COLO668 (cell line): ENCODE data around the gene NDUFS6.

Experiments used
- DNase-seq: peaks from one replicate; lab custom pipeline; 2025; ENCODE audit not compliant: unreplicated experiment; lab: John Stamatoyannopoulos, UW

The NDUFS6 gene

GRCh38 chr5:1847056-1847455 is 45.8 kb downstream of the NDUFS6 start:
- no peak for DNase-seq

DNA sequence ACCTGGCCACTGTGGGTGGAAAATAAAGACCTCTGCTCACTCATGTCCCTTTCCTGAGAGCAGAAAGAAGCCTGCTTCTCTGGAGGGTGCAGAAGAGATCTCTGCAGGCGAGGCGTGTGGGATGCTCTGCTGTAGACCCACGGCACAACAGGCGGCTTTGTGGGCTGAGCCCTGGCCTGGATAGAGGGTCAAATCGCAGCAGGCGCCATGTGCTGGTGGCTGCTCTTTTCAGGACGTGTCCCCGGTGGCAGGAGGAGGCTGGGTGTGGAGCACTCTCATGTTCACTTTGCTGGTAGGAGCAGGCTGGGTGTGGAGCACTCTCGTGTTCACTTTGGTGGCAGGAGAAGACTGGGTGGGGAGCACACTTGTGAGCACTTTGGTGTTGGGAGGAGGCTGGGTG is 46.4 kb downstream of the NDUFS6 start:
- DNase-seq: no peak

GRCh38 chr5:1850324-1851154 is 49.3 kb downstream of the NDUFS6 start:
- DNase-seq: no peak

DNA sequence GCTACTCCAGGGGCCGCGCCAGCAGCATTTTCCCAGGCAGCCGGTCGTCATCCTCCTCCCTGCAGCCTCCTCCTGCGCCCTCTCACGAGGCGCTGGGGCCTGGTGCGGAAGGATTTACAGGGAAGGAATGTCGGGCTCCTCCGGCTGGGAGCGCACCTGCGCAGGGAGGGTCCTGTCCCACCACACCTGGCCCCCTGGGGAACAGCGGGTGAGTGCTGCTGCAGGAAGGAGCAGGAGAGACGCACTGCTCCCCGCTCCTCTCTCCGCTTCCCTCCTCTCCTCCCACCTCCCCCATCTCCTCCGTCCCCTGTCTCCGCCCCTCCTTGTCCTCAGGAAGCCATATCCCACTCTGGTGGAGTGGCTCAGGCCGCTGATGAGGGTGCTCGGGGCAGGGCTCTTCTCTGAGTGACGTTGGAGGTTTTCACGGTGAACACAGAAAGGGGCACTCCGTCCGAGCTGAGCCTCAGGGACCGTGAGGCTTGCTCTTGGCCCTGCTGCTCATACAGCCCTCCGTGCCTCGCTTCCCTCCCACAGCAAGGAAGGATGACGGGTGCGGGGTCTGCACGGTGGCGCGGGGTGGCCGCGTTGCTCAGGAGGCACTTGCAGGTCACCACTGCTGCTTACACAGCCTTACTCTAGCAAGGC is 50.2 kb downstream of the NDUFS6 start:
- DNase-seq: no peak

GRCh38 chr5:1852324-1852947 is 51.2 kb downstream of the NDUFS6 start:
- no peak for DNase-seq

DNA sequence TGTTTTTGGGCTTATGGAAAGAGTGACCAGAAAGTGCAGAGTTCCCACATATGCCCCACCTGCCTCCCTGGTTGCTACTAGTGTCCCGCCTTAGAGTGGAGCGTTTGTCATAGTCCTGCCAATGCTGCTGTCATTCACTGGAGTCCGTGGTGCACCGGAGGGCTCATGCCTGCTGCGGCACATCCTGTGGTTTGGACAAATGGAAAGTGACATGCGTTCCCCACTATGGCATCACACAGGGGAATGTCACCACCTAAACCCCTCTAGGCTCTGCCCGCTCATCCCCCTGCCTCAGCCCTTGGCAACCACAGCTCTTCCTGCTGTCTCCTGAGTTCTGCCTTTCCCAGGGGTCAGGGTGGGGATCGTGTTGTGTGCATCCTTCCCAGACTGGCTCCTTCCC is 52.3 kb downstream of the NDUFS6 start:
- no peak for DNase-seq

GRCh38 chr5:1855075-1855474 is 53.9 kb downstream of the NDUFS6 start:
- DNase-seq: no peak

DNA sequence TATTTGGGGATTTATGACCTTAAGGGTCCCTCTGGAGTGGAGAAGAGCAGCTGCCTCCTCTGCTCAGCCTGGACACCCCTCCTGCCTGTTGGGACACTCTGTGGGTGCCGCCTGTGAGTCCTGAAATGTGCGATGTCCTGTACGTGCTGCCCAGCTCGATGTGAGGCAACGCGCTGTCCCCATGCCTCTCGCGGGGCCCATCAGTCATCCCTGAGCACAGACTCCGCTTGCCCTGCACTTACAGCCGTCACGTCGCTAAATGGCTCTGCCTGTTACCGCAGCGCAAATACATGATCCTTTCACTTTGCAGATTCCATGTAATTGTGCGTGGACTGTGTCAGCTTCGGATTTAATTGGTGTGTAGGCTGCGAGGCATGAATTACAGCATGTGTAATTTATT is 54.4 kb downstream of the NDUFS6 start:
- DNase-seq: no peak

GRCh38 chr5:1856596-1857255 is 55.5 kb downstream of the NDUFS6 start:
- DNase-seq: no peak

GRCh38 chr5:1857256-1857600 is 56.0 kb downstream of the NDUFS6 start:
- DNase-seq: no peak

- DNase-seq: no peak
Observed at GRCh38 chr5:1858436-1858835, 57.2 kb downstream of the NDUFS6 start.

GRCh38 chr5:1859099-1859498 is 57.9 kb downstream of the NDUFS6 start:
- no peak for DNase-seq

DNA sequence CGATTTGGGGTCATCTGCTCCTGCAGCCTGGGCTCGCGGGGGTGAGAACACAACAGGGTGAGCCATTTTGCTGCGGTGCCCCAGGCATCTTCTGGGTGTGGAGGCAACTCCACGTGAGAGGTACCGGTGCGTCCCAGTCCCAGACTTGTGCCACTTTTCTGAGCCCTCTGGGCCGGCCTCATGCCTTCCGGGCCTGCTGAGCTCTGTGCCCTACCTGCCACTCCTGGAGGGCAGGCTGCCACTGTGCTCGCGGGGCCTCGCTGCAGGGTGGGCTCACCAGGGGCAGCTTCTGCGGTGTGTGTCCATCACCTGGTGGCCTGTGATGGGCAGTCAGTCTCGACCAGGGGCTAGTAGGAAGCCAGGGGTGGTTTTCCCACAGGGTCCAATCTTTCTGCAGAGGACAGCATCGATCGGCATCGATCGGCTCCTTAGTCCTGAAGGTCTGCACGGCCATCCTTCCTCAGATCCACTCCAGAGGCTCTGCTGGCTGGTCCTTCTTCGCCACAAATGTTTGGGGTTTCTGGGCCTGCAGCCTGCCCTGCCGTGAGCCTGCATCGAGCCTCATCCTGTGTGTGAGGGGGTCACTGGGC is 58.9 kb downstream of the NDUFS6 start:
- no peak for DNase-seq

GRCh38 chr5:1860949-1861348 is 59.7 kb downstream of the NDUFS6 start:
- DNase-seq: no peak

- peak; percentile 34 for DNase-seq
Observed at GRCh38 chr5:1864896-1865440, 63.8 kb downstream of the NDUFS6 start.

- peak; percentile 25 for DNase-seq
Observed at GRCh38 chr5:1865486-1865885, 64.3 kb downstream of the NDUFS6 start.
